ENCODE measurements around the gene BRD8.

The BRD8 gene

GRCh38 chr5:138096997-138097828 lies 81.2 kb downstream of the BRD8 start:
- DNase-seq (ENCODE audit: low spot score), result no peak

DNA sequence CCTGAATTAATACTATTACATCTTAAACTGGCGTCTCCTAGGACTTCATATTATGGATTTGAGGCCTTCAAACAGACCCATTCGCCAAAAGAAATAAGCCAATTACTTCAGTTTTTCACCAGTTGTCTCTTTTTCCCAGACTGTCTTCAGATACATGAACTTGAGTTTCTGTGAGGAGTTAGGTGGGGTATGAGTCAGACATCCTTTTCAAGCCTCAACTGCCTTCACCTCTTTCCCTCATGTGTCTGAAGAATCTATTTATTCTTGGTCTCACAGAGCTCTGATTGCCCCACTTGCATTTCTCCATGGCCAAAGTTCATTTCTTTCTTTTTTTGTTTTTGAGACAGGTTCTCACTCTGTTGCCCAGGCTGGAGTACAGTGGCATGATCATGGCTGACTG lies 82.1 kb downstream of the BRD8 start:
- no peak for DNase-seq (ENCODE audit: low spot score)

DNA sequence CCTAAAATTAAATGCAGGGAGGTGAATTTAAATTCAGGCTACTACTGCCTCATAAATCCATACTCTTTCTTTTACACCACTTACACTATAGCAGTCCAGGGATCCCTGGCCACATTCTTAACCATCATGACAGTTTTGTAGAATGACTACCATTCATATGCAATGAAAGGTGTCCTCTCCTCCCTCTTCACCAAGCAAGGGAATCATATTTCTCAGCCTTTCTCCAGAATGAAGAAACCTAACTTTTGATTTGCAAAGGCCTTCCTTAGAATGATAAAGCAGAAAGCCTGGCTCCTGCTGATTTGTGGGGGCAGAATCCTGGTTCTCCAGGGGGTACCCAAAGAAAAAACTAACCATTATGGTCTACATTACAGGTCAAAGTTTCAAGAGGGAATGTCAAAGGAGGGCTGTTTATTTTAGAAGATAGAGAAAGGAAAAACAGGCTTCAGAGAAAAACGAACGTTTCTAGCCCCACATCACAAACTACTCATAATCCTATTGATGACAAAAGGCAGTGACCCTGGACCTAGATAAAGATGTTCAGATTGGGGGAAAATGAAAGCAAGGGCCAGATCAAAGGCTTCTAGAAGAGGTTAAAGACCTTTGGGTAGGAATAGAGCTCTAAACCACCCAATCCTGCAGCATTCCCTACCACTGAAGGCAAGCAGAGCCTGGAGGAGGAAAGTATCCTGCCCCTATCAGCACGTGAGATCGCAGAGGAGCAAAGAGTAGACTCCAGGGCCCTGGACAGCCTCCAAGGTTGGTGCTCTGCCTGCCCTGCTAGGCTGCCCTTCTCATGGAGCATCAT lies 83.1 kb downstream of the BRD8 start:
- DNase-seq (ENCODE audit: low spot score), result no peak

DNA sequence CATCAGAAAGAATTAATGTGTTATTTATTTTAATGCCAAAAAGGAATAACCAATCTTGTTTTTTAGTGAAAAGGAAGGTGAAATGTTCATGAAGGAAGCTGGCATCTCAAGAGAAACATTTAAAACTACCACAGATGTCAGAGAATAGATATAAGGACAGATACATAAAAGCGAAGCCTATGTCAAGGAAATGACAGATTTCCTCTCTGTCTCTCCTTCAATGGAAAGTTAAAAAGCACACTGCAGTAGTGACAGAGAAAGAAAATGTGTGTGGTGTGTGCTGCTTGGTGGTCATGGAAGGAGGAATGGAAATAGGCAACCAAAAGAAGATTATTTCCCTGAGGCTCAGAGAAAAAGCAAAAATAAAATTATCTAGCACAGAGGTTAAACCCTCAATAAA lies 85.4 kb downstream of the BRD8 start:
- DNase-seq (ENCODE audit: low spot score), result no peak

GRCh38 chr5:138092301-138092700 lies 86.1 kb downstream of the BRD8 start:
- no peak for DNase-seq (ENCODE audit: low spot score)

DNA sequence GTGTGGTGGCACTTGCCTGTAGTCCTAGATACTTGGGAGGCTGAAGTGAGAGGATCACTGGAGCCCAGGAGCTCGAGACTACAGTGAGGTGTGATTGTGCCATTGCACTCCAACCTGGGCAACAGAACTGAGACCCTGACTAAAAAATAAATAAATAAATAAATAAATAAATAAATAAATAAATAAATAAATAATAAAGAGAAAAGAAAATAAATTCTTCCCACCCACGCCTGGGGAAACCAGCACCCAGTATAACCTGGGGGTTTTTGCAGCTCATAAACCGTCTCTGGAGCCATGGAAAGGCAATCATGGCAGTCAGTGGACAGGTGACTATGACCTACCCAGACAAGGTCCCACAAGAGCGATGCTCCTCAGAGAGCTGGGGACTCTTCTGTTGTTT lies 86.7 kb downstream of the BRD8 start:
- DNase-seq (ENCODE audit: low spot score), result no peak
